Gastroesophageal sphincter (tissue), 4 donors: ENCODE measurements around the gene ABHD17A. TPM values are rescaled to one million over a fixed set of nuclear protein-coding genes. Genes with fewer than 3 reads are reported as not detected.

ENCODE experiments used
- ATAC-seq: fragments of 150-250 bp; one replicate; pipeline ENCODE4 v1.9.1; 2016; ENCODE audit warnings: mild to moderate bottlenecking, moderate library complexity
- H3K27ac ChIP-seq, 4 donors: fragments of 200-600 bp; sonication (generic) in 3 of 4; 1 replicate in 3 of 4; 2 replicates in 1 of 4; pipeline ENCODE4 v1.5.1; 2016 to 2019
- H3K27me3 ChIP-seq: fragments of 200-600 bp; sonication (generic); one replicate; pipeline ENCODE4 v1.5.1; 2019
- H3K36me3 ChIP-seq, 2 donors: fragments of 200-600 bp; sonication (generic); one replicate each; pipeline ENCODE4 v1.5.1; 2019; ENCODE audit warnings: control low read depth in 1 of 2
- H3K4me1 ChIP-seq, 3 donors: fragments of 200-600 bp; sonication (generic); 1 replicate in 2 of 3; 2 replicates in 1 of 3; pipeline ENCODE4 v1.5.1; 2016 to 2019; ENCODE audit warnings: control low read depth in 2 of 3
- H3K4me3 ChIP-seq, 2 donors: fragments of 200-600 bp; sonication (generic); one replicate each; pipeline ENCODE4 v1.5.1; 2019; ENCODE audit warnings: mild to moderate bottlenecking in 1 of 2, moderate library complexity in 1 of 2
- H3K9me3 ChIP-seq, 3 donors: fragments of 200-600 bp; sonication (generic); one replicate each; pipeline ENCODE4 v1.5.1; 2017 to 2019; ENCODE audit warnings: control low read depth in 2 of 3
- CTCF ChIP-seq, 4 experiments: fragments of 200-600 bp in 2 of 4; fragments of 450-650 bp in 2 of 4; sonication (generic) in 1 of 4; IDR thresholded peaks; one replicate each; pipeline ENCODE4 v1.5.1; 2017 to 2019; ENCODE audit warnings: antibody characterized with exemption in 4 of 4, mild to moderate bottlenecking in 2 of 4, moderate library complexity in 2 of 4
- EP300 ChIP-seq: sonication (generic); formaldehyde crosslinking; IDR thresholded peaks from one replicate; pipeline ENCODE4 v1.6.1; 2017; ENCODE audit warnings: antibody characterized with exemption, mild to moderate bottlenecking
- POLR2A ChIP-seq, 2 donors: fragments of 450-650 bp; IDR thresholded peaks; one replicate each; pipeline ENCODE4 v1.6.1; 2017; ENCODE audit warnings: antibody characterized with exemption in 2 of 2, mild to moderate bottlenecking in 2 of 2, moderate library complexity in 1 of 2
- POLR2AphosphoS5 ChIP-seq: sonication (generic); formaldehyde crosslinking; IDR thresholded peaks from one replicate; pipeline ENCODE4 v1.6.1; 2017; ENCODE audit warnings: antibody characterized with exemption
- whole genome bisulfite sequencing, 2 donors: methylation state at CpG; one replicate each; pipeline ENCODE4 v1.1.5; 2018; ENCODE audit warnings: low coverage in 1 of 2; 5-methylcytosine and 5-hydroxymethylcytosine counted together
- total RNA-seq, 4 donors: library from RNA; depleted of rRNA; stranded (reverse); fragments of >200 nt; gene quantifications; one replicate each; pipeline ENCODE4 v1.1.0, GENCODE V29; 2016

Gene ABHD17A
- total RNA-seq, 4 donors from 2014 or later = 80.0 to 117 (median 91.0) TPM

GRCh38 chr19:1841209-1841924, 43.9 kb downstream of the ABHD17A start:
- Histone ChIP-seq H3K4me1 (peaks cover 0 to 100% (median 61%) of the 10 kb centered on the region in 3 donors), H3K4me3 (peak overlapping the region in 1 of 2 donors; percentile 19), H3K36me3 (peaks cover 0 to 19% of the 10 kb centered on the region in 2 donors), H3K9me3 (no peaks in the 10 kb centered on the region), H3K27ac (peak overlapping the region in 3 of 4 donors; percentile 24 to 59 (median 51)), H3K27me3 (no peaks in the 10 kb centered on the region)
- ATAC-seq = no peak
- TF ChIP-seq EP300 = no peak
- no peak for TF ChIP-seq CTCF (IDR thresholded peaks at IDR 0.05)
- TF ChIP-seq POLR2A (IDR thresholded peaks at IDR 0.05) = no peak
- no peak for TF ChIP-seq POLR2AphosphoS5
- 54% methylated on average over 10 of the region's 35 CpGs; no CpG with 5 or more reads in 1 of the 2 donors for WGBS, 2 donors

GRCh38 chr19:1840541-1841115, 44.7 kb downstream of the ABHD17A start:
- peaks cover 0 to 16% of the 10 kb centered on the region in 2 donors for H3K36me3 ChIP-seq
- TF ChIP-seq EP300 = no peak
- no peak for TF ChIP-seq CTCF (IDR thresholded peaks at IDR 0.05)
- no peak for TF ChIP-seq POLR2AphosphoS5
- no peak for TF ChIP-seq POLR2A (IDR thresholded peaks at IDR 0.05)
- H3K9me3 ChIP-seq = no peaks in the 10 kb centered on the region
- H3K27me3 ChIP-seq = no peaks in the 10 kb centered on the region
- peak overlapping the region in 1 of 2 donors; percentile 19 for H3K4me3 ChIP-seq
- peak; percentile 37 for ATAC-seq
- H3K4me1 ChIP-seq = peaks cover 0 to 100% (median 54%) of the 10 kb centered on the region in 3 donors
- peak overlapping the region in 3 of 4 donors; percentile 24 to 59 (median 51) for H3K27ac ChIP-seq
- no CpG with 5 or more reads among the region's 22 CpGs for WGBS, 2 donors

- no peak overlapping the region for H3K4me3 ChIP-seq
- WGBS, 2 donors = no CpG with 5 or more reads among the region's 25 CpGs
- peaks cover 0 to 9% of the 10 kb centered on the region in 2 donors for H3K36me3 ChIP-seq
- TF ChIP-seq POLR2AphosphoS5 = no peak
- no peaks in the 10 kb centered on the region for H3K9me3 ChIP-seq
- H3K4me1 ChIP-seq = peaks cover 0 to 99% (median 47%) of the 10 kb centered on the region in 3 donors
- no peaks in the 10 kb centered on the region for H3K27me3 ChIP-seq
- ATAC-seq = no peak
- peak overlapping the region in 2 of 4 donors; percentile 17 to 59 for H3K27ac ChIP-seq
Measured at GRCh38 chr19:1839658-1840540, 45.4 kb downstream of the ABHD17A start.

GRCh38 chr19:1837625-1838105, 47.6 kb downstream of the ABHD17A start:
- peak; percentile 34 for ATAC-seq
- no peak overlapping the region for H3K27ac ChIP-seq

More at GRCh38 chr19:1837625-1838105, 47.6 kb downstream of the ABHD17A start:
- TF ChIP-seq POLR2A (IDR thresholded peaks at IDR 0.05) (no peak), CTCF (IDR thresholded peaks at IDR 0.05) (peak in 3 of 4 experiments; percentile 59 to 86 (median 77))
- no peaks in the 10 kb centered on the region for H3K27me3 ChIP-seq
- no peaks in the 10 kb centered on the region for H3K9me3 ChIP-seq
- peaks cover 0 to 12% of the 10 kb centered on the region in 2 donors for H3K36me3 ChIP-seq
- H3K4me1 ChIP-seq = peaks cover 0 to 90% (median 29%) of the 10 kb centered on the region in 3 donors
- 10% methylated on average over 4 of the region's 23 CpGs; no CpG with 5 or more reads in 1 of the 2 donors for WGBS, 2 donors
- no peak overlapping the region for H3K4me3 ChIP-seq
